Esophagus squamous epithelium (tissue), 5 donors: ENCODE data around the gene MVB12B. TPM values are rescaled to one million over a fixed set of nuclear protein-coding genes. Genes with fewer than 3 reads are reported as not detected.
A peak's percentile ranks its signal among the peaks of the same experiment; 100 is the strongest.

Experiments
- DNase-seq: peaks from one replicate; lab custom pipeline; 2025; lab: John Stamatoyannopoulos, UW
- H3K27ac ChIP-seq, 4 donors: fragments of 200-600 bp; sonication (generic); one replicate each; pipeline ENCODE4 v1.5.1; 2016 to 2019; ENCODE audit warnings: mild to moderate bottlenecking in 1 of 4
- H3K27me3 ChIP-seq, 4 donors: fragments of 200-600 bp; sonication (generic); 1 replicate in 3 of 4; 2 replicates in 1 of 4; pipeline versions ENCODE4 v1.5.1 to v1.6.0; 2017 to 2021; ENCODE audit warnings: antibody characterized with exemption in 1 of 4
- H3K36me3 ChIP-seq, 3 donors: fragments of 200-600 bp; sonication (generic); one replicate each; pipeline ENCODE4 v1.5.1; 2016 to 2019
- H3K4me1 ChIP-seq, 3 donors: fragments of 200-600 bp; sonication (generic); one replicate each; pipeline ENCODE4 v1.5.1; 2017 to 2019
- H3K4me3 ChIP-seq, 4 donors: fragments of 200-600 bp; sonication (generic); 1 replicate in 3 of 4; 2 replicates in 1 of 4; pipeline ENCODE4 v1.5.1; 2016 to 2019; ENCODE audit warnings: mild to moderate bottlenecking in 2 of 4, moderate library complexity in 1 of 4
- H3K9me3 ChIP-seq, 3 donors: fragments of 200-600 bp; sonication (generic); one replicate each; pipeline ENCODE4 v1.5.1; 2016 to 2019
- CTCF ChIP-seq, 6 experiments: fragments of 450-650 bp in 4 of 6; fragments of 200-600 bp in 2 of 6; sonication (generic) in 2 of 6; IDR thresholded peaks; one replicate each; pipeline ENCODE4 v1.5.1; 2016 to 2019; ENCODE audit warnings: antibody characterized with exemption in 6 of 6, mild to moderate bottlenecking in 4 of 6, moderate library complexity in 4 of 6
- POLR2A ChIP-seq, 4 donors: fragments of 450-650 bp; IDR thresholded peaks; one replicate each; pipeline ENCODE4 v1.6.1; 2017; ENCODE audit warnings: antibody characterized with exemption in 4 of 4, mild to moderate bottlenecking in 4 of 4, moderate library complexity in 3 of 4
- WGBS, 2 donors: methylation state at CpG; one replicate each; pipeline ENCODE4 v1.1.5; 2018; 5-methylcytosine and 5-hydroxymethylcytosine counted together
- intact Hi-C: fragments of 100-400 bp; cut with DNase I; formaldehyde crosslinking; loops from one replicate; pipeline ENCODE4 v1.15.0; 2022
- total RNA-seq, 4 donors: library from RNA; depleted of rRNA; stranded (reverse); fragments of >200 nt; gene quantifications; one replicate each; pipeline ENCODE4 v1.1.0, GENCODE V29; 2016
- donor health status: DM: yes; HTN: yes; CAD: no.

Gene MVB12B
- total RNA-seq, 4 donors from 2014 or later = 3.2 to 13.2 (median 5.3) TPM

- Histone ChIP-seq H3K27ac (no peak overlapping the region), H3K36me3 (no peaks in the 10 kb centered on the region), H3K4me3 (no peak overlapping the region), H3K27me3 (peaks cover 0 to 25% (median 0%) of the 10 kb centered on the region in 4 donors), H3K4me1 (no peaks in the 10 kb centered on the region), H3K9me3 (no peaks in the 10 kb centered on the region)
- intact Hi-C loops = loop anchor here (10.0 kb wide), 1 partner anchor 195 kb away; no protein-coding TSS in a partner anchor
- DNase-seq = no peak
- TF ChIP-seq CTCF (IDR thresholded peaks at IDR 0.05) = no peak
- TF ChIP-seq POLR2A (IDR thresholded peaks at IDR 0.05) = no peak
- 58 to 81% methylated on average over 5 to 7 of the region's 7 CpGs for WGBS, 2 donors
Measured at GRCh38 chr9:126299706-126300276, 26.8 kb upstream of the MVB12B start.

GRCh38 chr9:126301196-126301595 is 25.4 kb upstream of the MVB12B start:
- no peak for TF ChIP-seq POLR2A (IDR thresholded peaks at IDR 0.05)
- TF ChIP-seq CTCF (IDR thresholded peaks at IDR 0.05) = no peak
- no peak overlapping the region for H3K27ac ChIP-seq
- H3K9me3 ChIP-seq = no peaks in the 10 kb centered on the region
- no peak for DNase-seq
- no peaks in the 10 kb centered on the region for H3K4me1 ChIP-seq
- intact Hi-C loops = loop anchor here (10.0 kb wide), 1 partner anchor 194 kb away; no protein-coding TSS in a partner anchor
- peaks cover 0 to 15% (median 0%) of the 10 kb centered on the region in 4 donors for H3K27me3 ChIP-seq
- H3K36me3 ChIP-seq = no peaks in the 10 kb centered on the region
- 94 to 96% methylated on average over 3 of the region's 3 CpGs for WGBS, 2 donors
- H3K4me3 ChIP-seq = no peak overlapping the region

- DNase-seq = no peak
- intact Hi-C loops = loop anchor here (10.0 kb wide), 1 partner anchor 193 kb away; no protein-coding TSS in a partner anchor
- H3K27me3 ChIP-seq = peaks cover 0 to 9% (median 0%) of the 10 kb centered on the region in 4 donors
- H3K27ac ChIP-seq = no peak overlapping the region
- 18 to 65% methylated on average over 2 to 4 of the region's 4 CpGs for WGBS, 2 donors
- peak; percentile 60 to 87 (median 70) for TF ChIP-seq CTCF (IDR thresholded peaks at IDR 0.05)
- TF ChIP-seq POLR2A (IDR thresholded peaks at IDR 0.05) = no peak
- no peak overlapping the region for H3K4me3 ChIP-seq
- no peaks in the 10 kb centered on the region for H3K4me1 ChIP-seq
- H3K9me3 ChIP-seq = no peaks in the 10 kb centered on the region
- H3K36me3 ChIP-seq = no peaks in the 10 kb centered on the region
Measured at GRCh38 chr9:126301985-126302603, 24.5 kb upstream of the MVB12B start.

- no peak overlapping the region for H3K4me3 ChIP-seq
- H3K9me3 ChIP-seq = no peaks in the 10 kb centered on the region
- H3K4me1 ChIP-seq = no peaks in the 10 kb centered on the region
- TF ChIP-seq CTCF (IDR thresholded peaks at IDR 0.05) = no peak
- no peak for TF ChIP-seq POLR2A (IDR thresholded peaks at IDR 0.05)
- no peak for DNase-seq
- intact Hi-C loops = loop anchor here (10.0 kb wide), 1 partner anchor 192 kb away; no protein-coding TSS in a partner anchor
- 68 to 73% methylated on average over 1 of the region's 1 CpG for WGBS, 2 donors
- H3K36me3 ChIP-seq = no peaks in the 10 kb centered on the region
- no peak overlapping the region for H3K27ac ChIP-seq
- peaks cover 0 to 5% (median 0%) of the 10 kb centered on the region in 4 donors for H3K27me3 ChIP-seq
Measured at GRCh38 chr9:126302730-126303129, 23.9 kb upstream of the MVB12B start.

- Histone ChIP-seq H3K36me3 (no peaks in the 10 kb centered on the region), H3K9me3 (no peaks in the 10 kb centered on the region), H3K4me3 (no peak overlapping the region), H3K27ac (no peak overlapping the region), H3K4me1 (no peaks in the 10 kb centered on the region), H3K27me3 (peaks cover 0 to 1% (median 0%) of the 10 kb centered on the region in 4 donors)
- 96 to 100% methylated on average over 3 of the region's 3 CpGs for WGBS, 2 donors
- TF ChIP-seq POLR2A (IDR thresholded peaks at IDR 0.05) = no peak
- TF ChIP-seq CTCF (IDR thresholded peaks at IDR 0.05) = no peak
- intact Hi-C loops = loop anchor here (10.0 kb wide), 1 partner anchor 191 kb away; no protein-coding TSS in a partner anchor
- no peak for DNase-seq
Measured at GRCh38 chr9:126303488-126303887, 23.1 kb upstream of the MVB12B start.
